ENCODE data around the gene ATOX1.

DNA sequence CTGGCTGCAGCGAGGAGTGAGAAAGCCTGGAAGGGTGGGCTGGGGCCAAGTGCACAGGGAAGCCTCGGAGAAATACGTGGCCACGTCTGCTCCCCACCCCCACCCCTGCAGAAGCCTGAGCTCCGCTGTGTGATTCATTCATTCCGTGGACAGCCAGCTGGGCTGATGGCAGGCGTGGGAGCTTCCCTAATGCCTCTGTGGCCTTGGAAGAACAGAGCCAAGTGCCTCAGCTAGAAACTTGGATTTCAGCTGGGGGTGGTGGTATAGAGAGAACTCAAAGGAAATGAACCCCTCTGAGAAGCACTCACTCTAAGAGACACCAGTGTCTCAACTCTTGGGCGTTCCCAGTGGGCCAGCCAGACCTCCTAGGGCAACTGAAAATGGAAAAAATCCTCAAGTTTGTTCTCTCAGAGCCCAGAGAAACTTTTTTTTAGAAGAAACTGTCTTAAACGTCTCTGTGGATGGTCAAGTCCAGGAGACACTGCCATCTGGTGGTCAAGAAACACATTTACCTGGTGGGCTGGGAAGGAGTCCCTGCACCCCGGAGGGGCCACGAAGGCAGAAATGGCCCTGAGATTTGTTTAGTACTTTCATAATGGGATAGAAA is 18.0 kb downstream of the ATOX1 start:
- peak; percentile 92 for TF ChIP-seq CTCF (IDR thresholded peaks at IDR 0.05)
- TF ChIP-seq, protein P1, sequence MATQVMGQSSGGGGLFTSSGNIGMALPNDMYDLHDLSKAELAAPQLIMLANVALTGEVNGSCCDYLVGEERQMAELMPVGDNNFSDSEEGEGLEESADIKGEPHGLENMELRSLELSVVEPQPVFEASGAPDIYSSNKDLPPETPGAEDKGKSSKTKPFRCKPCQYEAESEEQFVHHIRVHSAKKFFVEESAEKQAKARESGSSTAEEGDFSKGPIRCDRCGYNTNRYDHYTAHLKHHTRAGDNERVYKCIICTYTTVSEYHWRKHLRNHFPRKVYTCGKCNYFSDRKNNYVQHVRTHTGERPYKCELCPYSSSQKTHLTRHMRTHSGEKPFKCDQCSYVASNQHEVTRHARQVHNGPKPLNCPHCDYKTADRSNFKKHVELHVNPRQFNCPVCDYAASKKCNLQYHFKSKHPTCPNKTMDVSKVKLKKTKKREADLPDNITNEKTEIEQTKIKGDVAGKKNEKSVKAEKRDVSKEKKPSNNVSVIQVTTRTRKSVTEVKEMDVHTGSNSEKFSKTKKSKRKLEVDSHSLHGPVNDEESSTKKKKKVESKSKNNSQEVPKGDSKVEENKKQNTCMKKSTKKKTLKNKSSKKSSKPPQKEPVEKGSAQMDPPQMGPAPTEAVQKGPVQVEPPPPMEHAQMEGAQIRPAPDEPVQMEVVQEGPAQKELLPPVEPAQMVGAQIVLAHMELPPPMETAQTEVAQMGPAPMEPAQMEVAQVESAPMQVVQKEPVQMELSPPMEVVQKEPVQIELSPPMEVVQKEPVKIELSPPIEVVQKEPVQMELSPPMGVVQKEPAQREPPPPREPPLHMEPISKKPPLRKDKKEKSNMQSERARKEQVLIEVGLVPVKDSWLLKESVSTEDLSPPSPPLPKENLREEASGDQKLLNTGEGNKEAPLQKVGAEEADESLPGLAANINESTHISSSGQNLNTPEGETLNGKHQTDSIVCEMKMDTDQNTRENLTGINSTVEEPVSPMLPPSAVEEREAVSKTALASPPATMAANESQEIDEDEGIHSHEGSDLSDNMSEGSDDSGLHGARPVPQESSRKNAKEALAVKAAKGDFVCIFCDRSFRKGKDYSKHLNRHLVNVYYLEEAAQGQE (IDR thresholded peaks at IDR 0.05; ENCODE audit: insufficient read depth in 1 of 2, low read depth in 2 of 2, low read length in 1 of 2), result no peak
- no peak for TF ChIP-seq POLR2AphosphoS5 (IDR thresholded peaks at IDR 0.05; ENCODE audit: low read depth, low read length)
